CMK (cell line): ENCODE results near the gene ADAMTS2.

Experiments used
- DNase-seq: peaks from one replicate; pipeline ENCODE4 v3.0.0-alpha.2; 2010; ENCODE audit warnings: low read depth

The ADAMTS2 gene

DNA sequence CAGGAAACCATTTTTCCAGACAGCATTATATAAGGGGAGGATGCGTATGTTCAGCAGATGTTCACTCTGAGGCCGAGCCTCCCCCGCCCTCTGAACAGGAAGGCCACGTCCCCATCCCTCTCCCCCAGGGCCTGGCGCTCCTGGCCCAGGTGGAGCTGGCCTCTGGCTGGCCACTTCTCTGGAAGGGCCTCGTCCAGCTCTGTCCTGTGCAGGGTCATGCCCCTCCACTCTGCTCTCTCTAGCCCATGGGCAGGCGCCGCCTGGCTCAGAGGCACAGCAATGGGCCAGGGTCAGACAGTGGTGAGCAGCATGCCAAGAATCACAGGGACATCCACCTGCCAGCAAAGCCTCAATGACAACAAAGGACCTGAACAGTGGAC is 34.2 kb downstream of the ADAMTS2 start:
- DNase-seq, result no peak

DNA sequence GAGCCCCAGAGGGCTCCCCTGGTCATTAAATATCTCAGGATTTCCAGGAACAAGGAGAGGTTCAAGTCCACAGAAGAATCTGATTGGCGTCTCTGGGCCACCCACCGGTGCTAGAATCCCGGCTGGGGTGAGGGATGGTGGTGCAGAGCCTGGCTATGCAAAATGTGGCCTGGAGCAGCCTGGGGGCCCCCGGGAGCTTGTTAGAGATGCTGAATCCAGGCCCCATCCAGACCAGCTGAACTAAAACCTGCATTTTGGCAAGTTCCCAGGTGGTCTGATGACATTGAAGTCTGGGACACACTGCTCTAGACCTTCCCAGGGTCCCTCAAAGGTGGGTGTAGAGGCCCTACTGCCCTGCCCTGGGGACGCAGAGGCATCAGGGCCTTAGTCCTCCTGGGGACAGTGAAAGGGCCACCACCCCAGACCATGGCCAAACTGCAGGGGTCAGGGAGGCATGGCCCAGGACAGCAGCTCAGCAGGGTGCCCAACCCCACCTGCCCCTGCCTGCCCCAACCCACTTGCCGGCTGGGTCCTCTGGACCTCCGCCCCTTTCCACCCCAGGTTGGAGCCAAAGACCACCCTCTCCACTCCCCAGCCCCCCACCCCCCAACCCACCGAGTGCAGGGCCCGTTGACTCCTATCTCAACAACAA is 34.7 kb downstream of the ADAMTS2 start:
- no peak for DNase-seq

DNA sequence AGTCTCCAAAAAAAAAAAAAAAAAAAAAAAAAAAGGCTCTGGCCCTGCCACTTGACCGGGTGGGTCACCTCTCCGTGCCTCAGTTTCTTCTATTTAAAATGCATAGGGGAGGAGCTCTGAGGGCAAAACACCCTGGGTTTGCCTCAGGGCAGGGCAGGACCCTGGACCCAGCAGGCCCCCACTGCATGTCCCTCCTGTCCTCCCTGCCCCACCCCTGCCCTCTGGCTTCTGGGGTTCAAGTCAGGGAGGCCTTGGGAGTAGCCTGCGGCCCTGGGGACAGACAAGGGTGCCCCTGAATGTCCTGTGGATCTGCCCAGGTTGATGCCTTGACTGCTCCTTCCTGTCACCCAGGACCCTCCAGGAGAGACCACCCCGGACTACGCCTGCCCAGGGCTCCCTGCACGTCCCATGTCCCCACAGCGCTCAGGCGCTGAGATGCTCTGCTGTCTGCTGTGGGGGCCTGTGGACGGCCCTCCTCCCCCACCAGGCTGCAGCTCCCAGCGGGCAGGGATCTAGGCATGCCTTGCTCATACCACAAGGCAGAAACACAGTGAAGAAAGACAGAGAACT is 35.4 kb downstream of the ADAMTS2 start:
- DNase-seq, result no peak

DNA sequence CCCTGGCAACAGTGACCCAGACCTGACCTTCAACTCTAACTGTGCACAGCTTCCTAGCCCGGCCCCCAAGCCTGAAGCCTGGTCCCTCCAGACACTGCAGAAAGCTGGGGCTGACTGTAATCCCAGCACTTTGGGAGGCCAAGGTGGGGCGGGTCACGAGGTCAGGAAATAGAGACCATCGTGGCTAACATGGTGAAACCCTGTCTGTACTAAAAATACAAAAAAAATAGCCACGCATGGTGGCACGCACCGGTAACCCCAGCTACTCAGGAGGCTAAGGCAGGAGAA is 35.9 kb downstream of the ADAMTS2 start:
- DNase-seq, result no peak

DNA sequence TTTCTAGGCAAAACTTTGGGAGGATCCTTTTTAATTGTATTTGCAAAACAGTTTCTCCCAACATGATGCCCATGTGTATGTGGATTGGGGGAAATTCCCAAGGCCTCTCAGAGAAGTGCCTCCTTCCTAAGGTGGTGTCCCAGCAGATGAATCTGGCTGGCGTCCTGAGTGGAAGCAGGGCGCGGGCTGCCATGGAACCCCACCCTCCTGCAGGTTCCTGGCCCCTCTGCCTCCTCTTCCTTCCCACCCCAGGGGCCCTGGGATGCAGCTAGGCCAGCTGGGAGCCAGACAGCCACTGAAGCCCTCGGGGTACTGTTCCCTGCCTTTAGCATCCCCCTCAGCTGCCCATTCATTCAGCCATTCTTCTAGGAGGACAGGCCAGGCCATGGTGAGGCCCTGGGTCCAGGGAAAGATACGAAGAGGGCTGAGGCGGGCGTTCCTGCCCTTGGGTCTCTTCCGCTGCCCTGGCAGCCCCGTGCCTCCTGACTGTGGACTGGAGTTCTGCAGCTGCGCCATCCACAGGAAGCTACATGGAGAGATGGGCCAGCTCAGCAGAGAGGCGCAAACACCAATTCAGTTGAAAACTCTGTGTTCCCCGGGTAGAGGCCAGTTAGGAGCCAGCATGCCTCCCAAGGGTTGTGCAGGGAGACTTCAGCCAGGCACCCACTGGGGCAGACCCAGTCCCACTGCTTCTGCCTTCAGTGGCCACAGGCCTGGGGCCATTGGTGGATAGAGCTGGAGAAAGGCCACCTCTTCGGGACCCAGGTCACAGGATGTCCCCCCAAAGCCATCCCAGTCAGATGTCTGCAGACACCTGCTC is 36.5 kb downstream of the ADAMTS2 start:
- no peak for DNase-seq

DNA sequence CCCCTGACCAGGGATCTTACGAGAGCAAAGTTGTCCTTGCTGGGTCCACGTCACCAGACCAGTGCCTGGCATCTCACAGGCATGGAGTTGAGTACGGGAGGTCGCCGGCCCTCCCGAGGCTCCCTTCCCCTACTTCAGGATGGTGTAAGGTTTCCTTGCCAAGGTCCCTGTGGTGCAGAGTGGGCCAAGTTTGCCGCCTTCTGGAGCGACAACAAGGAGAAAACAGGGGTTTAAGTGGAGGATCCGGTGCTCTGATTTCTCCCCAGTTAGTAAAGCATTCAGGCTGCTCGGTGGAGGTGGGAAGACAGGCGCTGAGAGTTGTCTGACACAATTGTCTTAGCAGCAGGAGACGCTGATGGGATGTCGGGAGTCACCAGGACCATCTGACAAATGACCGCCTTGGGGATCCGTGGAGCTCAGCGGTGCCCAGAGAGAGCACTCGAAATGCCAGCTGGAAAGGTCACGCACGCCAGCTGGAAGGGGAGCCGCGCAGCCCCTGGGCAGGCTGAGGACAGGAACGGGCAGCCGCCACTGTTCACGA is 37.3 kb downstream of the ADAMTS2 start:
- no peak for DNase-seq

DNA sequence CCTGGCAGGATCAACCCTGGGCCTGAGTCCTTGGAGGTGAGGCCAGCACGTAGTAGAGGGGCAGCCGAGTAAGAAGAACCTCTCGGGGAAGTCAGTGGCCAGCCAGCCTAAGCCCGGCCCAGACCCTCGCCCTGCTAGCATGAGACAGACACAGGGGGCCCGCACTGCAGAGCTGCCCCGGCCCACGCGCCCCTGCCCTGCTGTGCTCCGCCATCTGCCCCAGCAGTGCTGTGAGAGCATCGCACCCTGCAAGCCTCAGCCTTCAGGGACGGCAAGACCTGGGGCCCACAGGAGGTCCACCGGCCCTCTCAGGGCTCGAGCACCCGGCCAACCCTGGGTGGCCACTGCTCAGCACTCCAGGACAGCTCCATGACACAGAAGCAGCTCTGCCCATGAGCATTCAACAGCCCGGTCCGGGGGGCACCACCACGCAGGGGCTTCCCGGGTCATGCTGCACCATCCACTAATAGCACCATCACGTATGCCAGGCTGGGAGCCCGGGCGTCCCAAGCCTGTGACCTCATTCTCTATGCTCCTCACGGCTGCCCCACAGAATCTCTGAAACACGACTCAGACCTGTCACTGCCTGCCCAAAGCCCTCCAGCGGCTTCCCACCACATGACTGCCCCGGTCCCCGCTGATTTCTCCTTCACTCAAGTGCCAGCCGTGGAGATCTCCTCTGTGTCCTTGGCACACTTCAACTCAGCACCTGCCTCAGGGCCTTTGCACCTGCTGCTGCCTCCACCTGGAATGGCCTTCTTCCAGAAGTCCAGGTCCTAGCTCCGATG is 38.1 kb downstream of the ADAMTS2 start:
- no peak for DNase-seq

DNA sequence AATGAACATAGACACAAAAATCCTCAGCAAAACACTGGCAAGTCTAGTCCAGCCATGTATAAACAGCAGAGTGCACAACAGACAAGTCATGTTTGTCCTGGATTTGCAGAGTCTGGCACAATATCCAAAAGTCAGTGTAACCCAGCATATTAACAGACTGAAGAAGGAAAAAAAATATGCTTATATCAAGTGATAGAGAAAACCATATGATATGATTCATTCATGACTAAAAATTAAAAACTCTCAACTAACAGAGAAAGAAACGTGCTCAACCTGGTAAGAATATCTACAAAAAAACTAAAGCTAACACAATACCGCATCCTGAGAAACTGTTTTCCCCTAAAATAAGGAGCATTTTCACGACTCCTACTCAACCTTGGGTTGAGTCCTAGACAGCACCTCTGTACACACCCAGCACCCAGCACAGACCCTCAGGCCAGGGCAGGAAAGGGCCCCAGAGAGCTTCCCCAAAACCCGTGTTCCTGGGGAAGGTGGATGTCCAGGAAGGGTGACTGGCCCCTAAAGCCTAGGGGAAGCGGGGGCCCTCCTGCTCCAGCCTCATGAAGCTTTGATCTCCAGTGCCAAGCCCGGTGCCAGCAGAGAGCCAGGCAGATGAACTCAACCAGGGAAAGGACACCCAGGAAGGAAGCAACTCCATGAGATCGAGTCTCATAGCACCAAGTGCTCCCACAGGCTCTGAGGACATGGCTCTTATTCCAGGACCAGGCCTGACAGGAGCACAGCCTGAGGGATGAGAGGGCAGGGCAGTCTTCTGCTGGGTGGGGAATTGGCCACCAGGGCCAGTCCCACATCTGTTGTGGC is 38.9 kb downstream of the ADAMTS2 start:
- DNase-seq, result no peak

DNA sequence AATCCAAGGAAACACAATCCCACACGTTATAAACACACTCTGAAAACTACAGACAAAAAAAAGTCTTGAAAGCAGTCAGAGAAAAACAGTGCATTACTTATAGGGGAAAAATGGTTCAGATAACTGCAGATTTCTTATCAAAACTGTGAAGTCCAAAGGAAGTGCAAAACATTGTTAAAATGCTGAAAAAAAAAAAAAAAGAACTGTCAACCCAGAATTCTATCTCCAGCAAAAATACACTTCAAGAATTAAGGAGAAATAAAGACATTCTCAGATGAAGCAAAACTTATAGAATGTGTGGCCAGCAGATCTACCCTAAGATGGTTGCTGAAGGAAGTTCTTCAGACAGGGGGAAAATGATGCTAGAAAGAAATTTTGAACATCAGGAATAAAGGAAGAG is 40.4 kb downstream of the ADAMTS2 start:
- DNase-seq, result no peak

DNA sequence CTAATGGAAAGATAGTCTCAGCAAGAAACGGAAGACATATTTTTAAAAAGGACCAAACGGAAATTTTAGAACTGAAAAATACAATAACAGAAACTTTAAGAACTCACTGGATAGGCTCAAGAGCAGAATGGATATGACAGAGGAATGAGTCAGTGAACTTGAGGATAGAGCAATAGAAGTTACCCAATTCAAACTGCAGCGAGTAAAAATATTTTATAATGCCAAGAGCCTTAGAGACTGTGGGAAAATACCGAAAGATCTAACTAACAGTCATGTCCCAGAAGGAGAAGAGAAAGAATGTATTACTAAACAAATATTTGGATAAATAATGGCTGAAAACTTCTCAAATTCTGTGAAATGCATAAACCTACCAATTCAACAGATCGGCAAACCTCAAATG is 40.8 kb downstream of the ADAMTS2 start:
- DNase-seq, result no peak

DNA sequence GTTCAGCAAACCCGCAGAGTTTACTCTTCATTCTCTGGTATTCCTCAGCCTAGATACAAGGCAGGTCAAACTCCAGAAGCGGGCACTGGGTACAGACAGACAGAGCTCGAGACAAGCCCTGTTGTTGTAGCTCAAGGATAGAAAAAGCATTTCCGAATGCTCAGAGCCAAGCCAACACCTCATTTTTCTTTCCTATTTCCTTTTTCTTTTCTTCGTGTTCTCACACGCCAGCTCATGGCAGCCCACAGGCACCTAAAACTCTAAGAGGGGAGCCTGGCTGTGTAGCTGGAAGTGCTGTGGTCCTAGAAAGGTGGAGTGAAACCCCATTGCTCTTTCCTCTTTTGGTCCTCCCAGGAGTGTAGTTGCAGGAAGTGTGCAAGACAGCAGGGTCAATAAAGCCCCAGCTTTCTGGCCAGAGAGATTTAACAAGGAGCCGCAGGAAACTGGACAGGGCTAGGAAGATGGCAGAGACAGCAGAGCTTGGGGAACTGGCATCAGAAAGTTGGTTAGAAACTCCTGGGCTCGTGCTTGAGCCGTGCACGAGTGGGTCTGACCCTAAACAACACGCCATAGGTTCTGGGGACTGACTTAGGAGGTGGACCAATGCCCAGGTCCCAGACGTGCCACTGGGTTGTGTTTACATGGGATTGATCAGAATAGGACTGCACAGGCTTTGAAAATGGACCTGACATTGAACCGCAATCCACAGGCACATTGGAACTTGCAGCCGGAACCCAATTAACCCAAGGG is 41.6 kb downstream of the ADAMTS2 start:
- no peak for DNase-seq

DNA sequence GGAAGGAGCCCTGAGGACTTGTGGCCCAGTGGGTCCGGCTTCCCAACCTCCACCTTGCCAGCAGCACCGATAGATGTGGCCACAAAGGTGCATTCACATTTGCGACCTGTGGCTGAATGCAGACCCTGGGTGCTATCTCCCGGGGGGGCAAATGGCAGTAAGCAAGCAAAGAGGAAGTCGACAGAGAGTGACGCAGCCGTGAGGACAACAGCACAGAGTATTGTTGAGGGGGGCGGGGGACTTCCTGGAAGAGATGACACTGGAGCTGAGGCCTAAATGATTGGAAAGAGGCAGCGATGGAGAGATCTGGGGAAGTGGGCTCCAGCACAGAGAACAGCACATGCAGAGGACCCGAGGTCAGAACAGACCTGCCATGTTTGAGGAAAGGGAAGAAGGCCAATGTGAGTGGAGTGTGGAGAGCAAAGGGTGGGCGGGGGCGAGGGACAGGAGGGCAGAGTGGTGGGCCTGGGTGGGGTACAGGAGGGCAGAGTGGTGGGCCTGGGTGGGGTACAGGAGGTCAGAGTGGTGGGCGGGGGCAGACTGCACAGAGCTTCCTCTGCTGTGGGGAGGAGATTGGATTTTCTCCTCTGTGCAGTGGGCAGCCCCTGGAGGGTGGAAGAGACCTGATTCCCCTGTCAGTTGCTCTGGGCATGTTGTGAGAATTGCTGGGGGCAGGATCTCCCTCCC is 42.6 kb downstream of the ADAMTS2 start:
- DNase-seq, result no peak

DNA sequence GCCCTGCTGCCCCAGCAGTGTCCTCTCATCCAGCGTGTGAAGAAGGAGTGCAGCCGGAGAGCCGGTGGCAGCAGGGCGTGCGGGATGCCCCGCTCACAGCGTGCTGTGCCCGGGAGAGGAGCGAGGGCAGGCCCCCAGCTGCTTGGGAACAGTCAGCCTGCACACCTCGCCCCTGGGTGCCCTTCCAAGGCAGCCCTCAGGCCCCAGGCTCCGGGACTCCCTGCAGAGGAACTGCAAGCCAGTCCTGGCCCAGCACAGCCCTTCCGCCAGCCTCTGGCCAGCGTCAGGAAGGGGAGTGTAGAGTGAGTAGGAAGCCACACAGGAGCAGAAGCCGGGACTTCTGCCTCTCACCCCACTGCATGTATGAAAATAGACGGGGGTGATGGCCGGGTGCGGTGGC is 43.5 kb downstream of the ADAMTS2 start:
- no peak for DNase-seq

DNA sequence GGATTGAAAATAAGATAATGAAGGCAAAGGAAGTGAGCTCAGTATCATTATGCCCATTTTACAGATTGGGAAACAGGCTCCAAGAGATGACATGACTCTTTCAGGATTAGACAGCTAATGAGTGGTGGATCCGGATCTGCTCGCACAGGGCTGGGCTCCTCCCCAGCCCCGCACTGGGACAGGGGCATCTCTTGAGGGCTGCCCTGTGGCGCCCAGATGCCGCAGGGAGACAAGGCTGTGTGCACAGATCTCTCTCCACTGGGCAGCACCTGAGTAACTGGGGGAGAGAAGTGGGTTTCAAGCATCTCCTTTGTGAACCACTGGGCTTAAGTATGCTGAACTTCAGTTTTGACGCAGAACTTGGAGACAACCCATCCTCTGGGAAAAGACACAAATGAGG is 43.9 kb downstream of the ADAMTS2 start:
- no peak for DNase-seq

DNA sequence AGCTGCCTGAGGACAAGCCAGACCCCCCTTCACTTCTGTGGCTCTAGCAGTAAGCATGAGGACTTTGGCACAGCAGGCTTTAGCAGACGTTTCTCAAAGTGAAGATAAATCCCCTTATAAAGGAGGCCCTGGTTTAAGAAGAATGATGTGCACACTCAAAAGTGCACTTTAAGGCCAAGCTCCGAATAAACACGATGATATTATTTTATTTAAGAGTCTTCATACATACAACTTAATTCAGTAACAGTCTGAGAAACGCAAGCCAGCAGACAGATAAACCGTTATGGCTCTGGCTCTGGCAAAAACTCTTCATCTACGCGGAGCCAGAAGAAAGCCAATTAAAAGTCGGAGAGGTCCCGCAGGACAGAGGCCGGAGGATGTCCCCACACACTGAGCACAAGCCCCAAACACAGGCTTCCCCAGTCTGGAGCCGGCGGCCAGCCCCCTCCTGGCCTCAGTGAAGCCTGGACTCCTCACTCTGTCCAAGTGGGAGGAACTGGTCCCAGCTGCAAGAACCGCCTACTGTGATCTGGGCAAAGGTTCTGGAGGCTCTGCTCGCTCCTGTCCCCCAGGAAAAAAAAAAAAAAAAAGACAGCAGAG is 44.6 kb downstream of the ADAMTS2 start:
- no peak for DNase-seq

DNA sequence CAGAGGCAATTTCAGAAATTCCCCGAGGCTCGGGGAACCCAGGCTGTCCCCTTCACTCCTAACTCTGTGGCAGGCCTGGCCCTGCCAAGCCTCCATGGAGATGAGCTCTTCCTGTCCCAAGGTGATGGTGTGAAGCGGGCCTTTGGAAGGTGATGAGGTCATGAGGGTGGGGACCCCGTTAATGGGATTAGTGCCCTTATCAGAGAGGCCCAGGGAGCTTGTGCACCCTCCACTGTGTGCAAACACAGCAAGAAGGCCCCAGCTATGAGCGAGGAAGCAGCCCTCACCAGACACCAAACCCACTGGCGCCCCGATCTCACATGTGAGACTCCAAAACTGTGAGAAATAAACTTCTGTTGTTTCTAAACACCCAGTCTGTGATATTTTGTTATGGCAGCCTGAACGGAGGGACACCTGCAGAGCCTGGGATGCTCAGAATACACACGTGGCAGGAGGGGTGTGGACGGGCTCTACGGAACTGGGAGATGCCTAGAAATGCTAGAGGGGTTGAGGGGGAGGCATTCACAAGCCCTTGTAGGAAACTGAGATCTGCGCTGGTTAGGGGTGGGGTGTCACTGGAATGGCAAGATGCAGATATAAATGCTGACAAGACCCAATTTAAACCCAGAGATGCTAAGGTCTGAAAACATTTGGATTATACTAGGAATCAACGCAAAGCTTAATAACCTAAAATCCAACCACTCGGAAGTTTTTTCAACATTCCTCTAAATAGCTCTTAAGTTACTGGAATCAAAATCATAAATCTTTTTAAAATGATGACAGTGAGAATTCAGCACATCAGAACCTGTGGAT is 46.9 kb downstream of the ADAMTS2 start:
- no peak for DNase-seq

DNA sequence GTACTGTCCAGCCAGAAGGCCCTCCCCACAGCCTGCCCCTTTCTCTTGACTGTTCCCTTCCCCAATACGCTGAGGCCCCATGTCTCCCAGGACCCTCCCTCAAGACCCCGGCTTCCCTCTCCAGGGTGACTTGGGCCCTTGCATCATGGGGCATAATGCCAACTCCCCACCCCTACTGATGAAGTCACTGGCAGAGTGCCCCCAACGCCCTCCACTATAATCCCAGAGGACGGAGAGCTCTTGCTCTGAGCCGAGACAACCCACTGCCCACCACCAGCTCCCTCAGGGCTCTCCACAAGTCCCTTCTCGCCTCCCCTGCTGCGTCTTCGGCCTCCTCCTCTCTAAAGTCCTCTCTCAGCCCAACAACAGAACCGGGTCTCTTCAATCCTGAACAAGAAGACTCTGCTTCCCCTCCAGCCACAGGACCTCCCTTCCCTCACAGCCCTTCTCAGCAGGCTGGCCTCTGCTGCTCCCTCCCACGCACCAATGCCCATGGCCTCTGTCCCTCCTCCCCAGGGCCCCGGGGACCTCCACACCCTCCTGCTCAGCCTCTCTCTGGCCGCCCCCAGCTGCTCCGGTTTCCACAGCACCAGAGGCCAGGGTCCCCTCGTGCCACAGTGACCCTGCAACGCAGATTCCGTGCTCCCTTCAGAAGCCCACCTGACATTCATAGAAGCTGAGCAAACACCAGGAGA is 47.6 kb downstream of the ADAMTS2 start:
- DNase-seq, result no peak

DNA sequence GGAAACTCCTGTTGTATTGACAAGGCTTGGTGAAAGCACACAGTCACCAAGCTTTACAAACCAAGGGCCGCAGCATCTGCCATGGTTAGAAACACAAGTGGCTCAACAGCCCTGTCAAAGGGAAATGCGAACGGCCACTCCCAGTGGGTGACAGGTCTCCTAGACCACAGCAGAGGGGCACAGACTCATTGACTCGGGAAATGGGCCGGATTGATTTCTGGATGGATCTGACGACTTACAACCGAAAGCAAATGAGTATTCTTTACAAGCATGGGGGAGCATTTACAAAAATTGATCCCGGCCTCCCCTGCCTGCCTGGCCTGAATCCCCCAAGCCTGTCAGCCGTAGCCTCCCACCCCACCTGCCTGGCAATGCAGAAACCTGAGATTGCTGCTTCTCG is 48.2 kb downstream of the ADAMTS2 start:
- DNase-seq, result no peak
